Putamen (tissue), 1 donor: ENCODE data around the gene AFAP1.
A peak's percentile ranks its signal among the peaks of the same experiment; 100 is the strongest.

Source experiments
- DNase-seq: peaks from one replicate; pipeline ENCODE4 v3.0.0-alpha.2; 2016; ENCODE audit warnings: low spot score

Gene AFAP1

GRCh38 chr4:7968262-7968896, 28.7 kb upstream of the AFAP1 start:
- no peak for DNase-seq

GRCh38 chr4:7967501-7968261, 28.0 kb upstream of the AFAP1 start:
- DNase-seq, result no peak

GRCh38 chr4:7967063-7967440, 27.4 kb upstream of the AFAP1 start:
- no peak for DNase-seq

- DNase-seq, result no peak
These were observed 26.8 kb upstream of the AFAP1 start for GRCh38 chr4:7966281-7967062.

GRCh38 chr4:7964890-7965662, 25.4 kb upstream of the AFAP1 start:
- DNase-seq, result peak; percentile 33

- no peak for DNase-seq
These were observed 24.8 kb upstream of the AFAP1 start for GRCh38 chr4:7964459-7964858.

- DNase-seq, result no peak
These were observed 24.0 kb upstream of the AFAP1 start for GRCh38 chr4:7963691-7964090.

GRCh38 chr4:7962609-7963508, 23.2 kb upstream of the AFAP1 start:
- no peak for DNase-seq

- DNase-seq, result peak; percentile 72
These were observed 21.4 kb upstream of the AFAP1 start for GRCh38 chr4:7960790-7961655.

GRCh38 chr4:7960017-7960789, 20.5 kb upstream of the AFAP1 start:
- DNase-seq, result no peak

- DNase-seq, result no peak
These were observed 19.4 kb upstream of the AFAP1 start for GRCh38 chr4:7959078-7959477.

GRCh38 chr4:7956934-7957656, 17.4 kb upstream of the AFAP1 start:
- no peak for DNase-seq

GRCh38 chr4:7956270-7956808, 16.7 kb upstream of the AFAP1 start:
- DNase-seq, result no peak

GRCh38 chr4:7955393-7955792, 15.7 kb upstream of the AFAP1 start:
- DNase-seq, result no peak

GRCh38 chr4:7952615-7953014, 13.0 kb upstream of the AFAP1 start:
- DNase-seq, result peak; percentile 42

- DNase-seq, result no peak
These were observed 10.8 kb upstream of the AFAP1 start for GRCh38 chr4:7950301-7951092.

- DNase-seq, result no peak
These were observed 10.1 kb upstream of the AFAP1 start for GRCh38 chr4:7949759-7950158.

GRCh38 chr4:7947927-7948326, 8.3 kb upstream of the AFAP1 start:
- DNase-seq, result no peak
